Embryonic facial prominence (tissue), 1 donor: ENCODE results near the gene MTCL3.

ENCODE experiments used
- DNase-seq: peaks from one replicate; pipeline ENCODE4 v3.0.0-alpha.2; 2016; ENCODE audit errors: extremely low spot score

MTCL3 gene

DNA sequence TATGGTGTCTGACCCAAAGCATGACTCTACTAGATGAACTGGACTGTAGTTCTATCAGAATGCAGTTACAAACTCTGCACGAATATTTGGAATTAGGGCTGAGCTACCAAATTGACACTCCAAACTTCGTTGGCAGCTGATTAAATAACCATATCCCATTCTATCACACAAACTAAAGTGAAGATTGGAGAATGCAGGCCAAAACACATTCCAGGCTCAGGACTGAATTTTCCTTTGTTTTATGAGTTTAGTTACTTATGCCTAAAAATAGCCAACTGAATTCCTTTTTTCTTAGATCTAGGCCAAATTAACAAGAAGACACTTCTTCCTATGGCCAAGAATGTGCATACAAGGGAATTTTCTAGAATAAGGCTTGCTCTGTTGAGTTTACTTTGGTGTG is 50.2 kb downstream of the MTCL3 start:
- no peak for DNase-seq

DNA sequence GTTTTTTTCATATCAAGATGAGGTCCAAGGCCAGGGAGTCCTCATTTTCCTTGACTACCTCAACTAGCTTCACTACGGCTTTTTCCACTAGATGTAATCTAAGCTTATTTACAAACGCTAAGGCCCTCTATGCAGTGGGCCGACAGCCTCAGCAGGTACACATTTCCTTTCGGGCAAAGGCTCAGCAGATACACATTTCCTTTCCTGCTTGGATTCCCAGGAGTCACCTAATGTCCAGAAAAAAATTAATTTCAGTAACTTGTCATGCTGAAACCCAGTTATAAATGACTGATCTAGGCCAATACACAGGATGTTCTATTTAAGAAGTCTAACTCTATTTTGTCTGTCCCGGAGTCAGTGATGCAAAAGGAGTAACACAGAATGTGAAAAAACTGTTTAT is 52.7 kb downstream of the MTCL3 start:
- DNase-seq, result no peak

DNA sequence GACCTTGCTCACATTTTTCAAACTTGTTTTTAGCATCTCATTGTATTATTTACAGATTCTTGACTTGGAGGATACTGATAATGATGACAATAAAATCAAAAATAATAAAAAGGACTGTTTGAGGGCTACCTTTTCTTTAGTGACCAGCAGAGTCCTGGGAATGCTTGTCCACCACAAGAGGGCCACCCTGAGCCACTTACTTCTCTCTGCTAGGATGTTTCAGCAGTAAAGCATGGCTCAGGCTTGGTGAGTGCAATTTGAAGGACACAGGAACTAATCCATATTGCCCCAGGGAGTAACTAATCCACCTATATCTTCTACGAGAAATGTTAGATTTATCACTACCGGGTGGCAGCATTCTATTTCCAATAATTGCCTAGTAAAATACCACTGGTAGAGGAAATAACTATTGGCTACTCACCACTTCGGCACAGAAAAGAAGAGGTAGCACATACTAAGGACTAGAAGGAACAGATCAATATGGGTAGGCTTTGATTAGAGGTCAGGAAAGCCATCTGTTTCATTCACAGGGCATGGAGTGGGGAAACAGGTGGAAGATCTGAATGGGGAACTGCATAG is 54.2 kb downstream of the MTCL3 start:
- no peak for DNase-seq

DNA sequence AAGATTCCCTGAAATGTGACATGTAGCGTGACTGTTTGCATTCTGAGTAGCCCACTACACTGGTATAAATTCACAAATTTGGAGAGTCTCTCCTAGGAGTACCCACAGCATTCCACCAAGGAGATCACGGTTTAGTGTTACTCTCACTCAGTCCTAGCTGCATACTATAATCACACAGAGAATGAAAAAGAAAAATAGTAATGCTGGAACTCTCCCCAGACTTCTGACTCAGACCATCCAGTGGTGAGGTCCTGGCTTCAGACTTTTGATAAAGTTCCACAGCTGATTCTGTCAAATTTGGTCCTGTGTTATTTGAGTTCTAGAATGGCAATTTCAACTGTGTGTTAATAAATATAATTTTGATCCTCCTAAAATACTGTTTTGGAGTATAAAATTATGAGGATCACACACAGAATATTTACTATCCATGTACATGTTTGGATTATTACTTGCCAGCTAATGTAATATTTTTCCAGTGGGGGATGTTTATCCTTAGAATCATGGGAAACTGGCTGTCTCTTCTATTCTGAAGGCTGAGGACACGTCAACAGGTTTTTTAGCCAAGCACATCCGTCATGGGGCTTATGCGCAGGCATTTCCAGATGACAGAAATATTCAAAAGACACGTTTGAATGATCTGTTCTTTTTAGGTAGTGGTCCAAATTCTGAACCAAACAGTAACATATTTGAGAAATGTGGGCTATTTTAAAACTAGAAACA is 54.8 kb downstream of the MTCL3 start:
- no peak for DNase-seq

DNA sequence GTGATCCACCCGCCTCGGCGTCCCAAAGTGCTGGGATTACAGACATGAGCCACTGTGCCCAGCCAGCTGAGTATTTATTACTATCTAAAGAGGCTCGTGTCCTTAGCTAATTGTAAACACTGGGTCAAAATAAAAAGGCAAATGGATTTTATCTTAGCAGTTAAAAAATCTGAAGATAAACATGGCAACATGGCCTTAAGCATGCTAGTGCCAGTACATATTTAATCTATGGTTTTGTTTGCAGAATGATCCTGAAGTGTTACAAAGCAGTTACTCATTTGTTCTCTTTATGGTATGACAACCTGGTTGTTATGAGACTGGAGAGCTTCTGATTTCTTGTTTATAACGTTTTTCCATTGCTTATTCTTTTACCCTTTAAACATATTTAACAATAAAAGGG is 56.1 kb downstream of the MTCL3 start:
- DNase-seq, result no peak

DNA sequence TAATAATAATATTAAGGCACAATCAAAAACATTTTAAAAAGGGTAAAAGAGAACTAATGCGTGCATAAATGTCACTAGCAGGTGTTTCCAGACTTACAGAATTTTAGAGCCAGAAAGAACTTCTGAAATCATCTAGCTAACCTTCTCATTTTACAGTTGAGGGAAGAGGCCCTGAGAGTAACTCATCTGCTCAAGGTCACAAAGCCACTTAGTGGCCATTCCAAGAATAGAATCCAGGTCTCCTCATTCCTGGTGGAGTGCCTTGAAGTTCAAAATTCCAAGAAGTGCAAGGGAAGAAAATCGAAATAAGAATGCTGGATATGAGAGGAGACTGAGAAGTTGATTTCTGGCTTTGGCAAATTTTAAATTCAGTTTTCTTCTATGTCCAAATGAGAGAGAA is 56.8 kb downstream of the MTCL3 start:
- no peak for DNase-seq

DNA sequence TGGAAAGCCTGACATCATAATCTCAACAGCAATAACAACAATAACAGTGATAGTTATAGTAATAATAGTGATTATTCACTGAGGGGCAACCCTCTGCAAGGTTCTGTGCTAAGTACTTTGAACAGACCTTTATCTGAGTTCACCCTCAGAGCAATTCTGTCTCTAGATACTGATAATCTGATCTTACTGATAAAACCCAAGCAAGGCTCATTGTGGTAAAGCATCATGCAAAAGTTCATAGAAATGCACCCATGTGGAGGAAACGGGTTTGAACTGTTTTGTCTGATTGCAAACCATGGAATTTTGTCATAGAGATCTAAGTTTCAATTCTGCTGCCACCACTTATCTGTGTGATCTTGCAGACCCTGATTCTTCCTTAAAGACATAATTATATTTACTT is 58.7 kb downstream of the MTCL3 start:
- DNase-seq, result no peak

DNA sequence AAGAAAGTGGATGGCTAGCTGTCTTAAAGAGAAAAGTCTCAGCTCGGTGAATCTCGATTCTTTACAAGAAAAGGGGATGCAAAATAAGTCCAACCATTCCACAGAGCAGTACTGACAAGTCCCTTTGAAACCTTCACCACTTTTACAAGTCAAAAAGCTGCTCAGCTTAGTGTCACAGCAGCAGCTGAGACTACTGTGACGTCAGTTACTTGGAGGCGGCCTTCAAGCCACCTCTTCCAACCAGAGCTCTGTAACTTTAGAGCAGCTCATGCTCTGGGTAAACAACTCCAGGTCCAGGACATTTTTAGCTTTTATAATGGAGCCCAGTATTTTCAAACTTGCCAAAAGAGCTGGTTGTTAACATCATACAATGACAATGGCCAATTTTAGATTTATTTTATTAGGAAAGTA is 59.9 kb downstream of the MTCL3 start, which contains the start of gene KIAA0408:
Gene KIAA0408 (minus strand): TSS at position 159 of the 411 bp plus-strand sequence. CDS start 5,408 bp downstream, outside the sequence.
- peak; percentile 36 for DNase-seq

DNA sequence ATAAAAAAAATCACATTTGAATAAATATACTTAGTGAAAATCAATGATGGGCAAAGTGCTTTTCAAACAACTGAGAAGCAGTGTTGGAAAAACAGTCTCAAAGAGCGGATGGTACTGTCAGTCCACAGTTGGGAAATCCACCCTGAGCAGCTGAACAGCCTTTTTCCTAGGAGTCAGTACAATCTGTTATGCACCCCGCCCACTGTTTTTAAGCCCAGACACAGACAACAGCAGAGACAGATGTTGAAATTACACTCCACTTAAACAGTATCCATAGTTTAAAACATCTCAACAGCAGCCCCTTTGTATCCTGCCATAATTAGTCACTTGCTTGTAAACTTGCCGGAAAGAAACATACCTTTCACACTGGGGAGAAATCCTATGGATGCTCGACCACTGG is 60.3 kb downstream of the MTCL3 start:
- no peak for DNase-seq

DNA sequence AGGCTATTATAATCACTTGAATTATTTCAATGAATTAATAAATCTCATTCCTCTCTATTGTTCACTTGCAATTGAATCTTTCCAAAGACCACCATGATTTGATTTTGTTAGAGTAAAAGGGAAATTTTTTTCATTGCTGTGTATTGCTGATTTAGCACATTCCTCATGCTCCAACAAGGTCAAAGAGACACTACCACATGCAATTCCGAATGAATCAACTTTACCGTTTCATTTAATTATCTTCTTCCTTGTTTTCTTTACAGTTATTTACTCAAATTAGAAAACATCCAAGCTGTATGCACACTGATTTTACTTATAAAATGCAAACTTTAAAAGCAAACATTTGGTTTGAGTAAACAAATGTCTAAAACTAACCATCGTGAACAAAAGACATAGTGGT is 60.9 kb downstream of the MTCL3 start:
- no peak for DNase-seq

DNA sequence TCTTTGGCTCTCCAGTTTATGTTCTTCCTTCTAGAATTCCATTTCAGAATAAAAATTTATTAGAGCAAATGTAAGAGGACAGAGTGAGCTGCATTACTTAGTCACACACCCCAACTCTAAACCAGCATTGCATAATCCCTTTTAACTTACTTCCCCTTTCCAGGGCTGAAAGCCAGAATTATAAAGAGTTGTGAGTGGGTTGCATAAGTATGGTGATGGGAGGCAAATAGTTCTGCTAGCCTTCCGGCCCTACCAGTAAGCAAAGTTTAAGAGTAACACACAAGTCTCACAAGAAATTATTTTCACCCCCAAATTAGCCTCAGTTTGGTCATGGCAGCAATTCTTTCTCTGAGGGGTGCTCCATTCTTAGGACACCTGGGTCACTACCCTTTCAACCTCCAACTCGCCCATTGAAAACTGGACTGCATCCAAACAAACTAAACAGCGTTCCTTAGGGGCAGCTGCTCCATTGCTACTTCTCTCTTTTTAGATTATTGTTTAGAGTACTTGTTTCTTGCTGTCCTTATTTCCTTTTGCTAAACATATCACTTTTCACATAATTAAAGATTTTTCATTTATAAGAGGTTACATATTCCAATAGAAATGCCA is 61.6 kb downstream of the MTCL3 start:
- DNase-seq, result no peak

DNA sequence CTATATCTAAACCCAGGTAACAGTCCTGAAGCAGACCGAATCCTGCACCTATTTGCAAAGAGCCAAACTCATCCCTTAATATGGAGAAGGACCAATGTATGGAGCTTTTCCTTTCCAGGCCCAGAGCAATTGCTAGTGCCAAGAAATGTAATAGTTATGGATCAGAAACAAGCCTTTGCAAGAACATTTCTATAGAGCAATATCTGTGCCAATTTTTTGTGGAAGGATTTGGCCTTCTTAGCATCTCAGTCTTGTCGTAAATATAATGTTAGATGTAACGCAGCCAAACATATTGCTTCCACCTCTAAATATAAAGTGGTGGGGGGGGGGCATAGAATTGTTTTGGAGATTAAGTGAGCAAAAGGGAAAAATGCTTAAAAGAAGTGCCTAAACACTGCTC is 62.7 kb downstream of the MTCL3 start:
- no peak for DNase-seq

DNA sequence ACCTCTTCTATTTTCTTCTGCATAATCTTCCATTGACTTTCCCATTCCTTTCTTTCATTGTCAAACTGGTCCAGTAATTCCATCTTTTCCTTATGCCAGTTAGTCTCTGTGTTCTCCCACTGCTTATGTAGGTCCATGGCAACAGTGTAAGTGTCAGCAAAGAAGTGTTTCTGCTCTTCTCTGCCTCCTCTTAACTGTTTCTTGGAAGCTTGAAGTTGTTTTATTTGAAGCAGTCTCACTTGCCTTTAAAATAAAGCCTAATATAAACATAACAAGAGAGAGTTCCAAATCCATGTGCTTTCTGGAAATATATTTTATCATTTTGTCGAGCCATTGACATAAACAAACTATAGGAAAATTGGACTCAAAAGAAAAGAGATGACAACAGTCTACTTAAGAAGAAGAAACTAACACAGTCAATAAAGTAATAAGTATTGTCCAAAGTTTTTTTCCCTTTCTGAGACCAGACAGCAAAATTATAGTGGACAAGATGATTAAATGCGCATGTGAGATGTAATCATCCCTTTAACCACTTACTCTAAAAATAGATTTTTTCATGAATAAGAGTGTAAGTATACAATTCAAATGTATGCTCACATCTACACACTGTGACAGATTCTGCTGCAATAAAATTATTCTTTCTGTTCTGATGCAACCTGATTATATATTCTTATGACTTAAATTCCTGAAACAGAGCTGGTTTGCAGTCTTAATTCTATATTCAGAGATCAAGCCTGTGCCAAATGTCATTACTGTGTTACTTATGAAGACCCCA is 65.1 kb downstream of the MTCL3 start:
- DNase-seq, result no peak

DNA sequence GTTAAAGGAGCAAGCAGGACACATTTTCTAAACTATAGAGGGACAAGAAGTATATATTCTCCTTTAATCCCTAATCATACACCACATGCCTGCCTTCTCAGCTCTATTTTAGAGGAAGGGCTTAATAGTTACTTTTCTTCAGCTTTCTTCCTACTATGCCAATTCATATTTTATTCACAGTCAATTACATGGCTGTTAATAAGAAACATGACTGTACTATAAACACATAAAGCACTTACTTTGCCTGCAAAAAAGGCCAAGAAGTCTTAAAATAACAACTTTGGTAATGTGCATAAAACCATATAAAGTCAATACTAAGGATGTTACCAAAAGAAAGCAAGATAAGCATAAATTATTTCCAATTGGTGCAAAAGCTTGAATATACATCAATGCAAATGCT is 66.3 kb downstream of the MTCL3 start:
- DNase-seq, result no peak

DNA sequence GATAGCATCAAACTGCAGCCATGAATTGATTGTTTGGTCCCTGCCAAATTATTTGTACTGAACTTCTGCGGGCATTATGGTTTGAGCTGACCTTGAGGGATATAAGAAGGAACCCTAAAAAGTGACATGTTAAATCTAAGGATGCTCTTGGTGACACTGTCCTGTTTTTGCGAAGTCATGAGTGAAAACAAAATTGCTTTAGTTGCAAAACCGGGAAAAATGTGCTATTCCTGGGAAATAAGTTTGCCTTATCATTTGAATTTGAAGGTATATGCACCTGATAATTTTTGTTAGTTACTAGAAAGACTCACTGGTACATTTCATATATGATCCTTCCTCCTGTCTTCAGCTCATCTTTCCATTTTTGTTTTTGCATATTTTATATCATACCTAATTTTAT is 67.7 kb downstream of the MTCL3 start:
- no peak for DNase-seq

DNA sequence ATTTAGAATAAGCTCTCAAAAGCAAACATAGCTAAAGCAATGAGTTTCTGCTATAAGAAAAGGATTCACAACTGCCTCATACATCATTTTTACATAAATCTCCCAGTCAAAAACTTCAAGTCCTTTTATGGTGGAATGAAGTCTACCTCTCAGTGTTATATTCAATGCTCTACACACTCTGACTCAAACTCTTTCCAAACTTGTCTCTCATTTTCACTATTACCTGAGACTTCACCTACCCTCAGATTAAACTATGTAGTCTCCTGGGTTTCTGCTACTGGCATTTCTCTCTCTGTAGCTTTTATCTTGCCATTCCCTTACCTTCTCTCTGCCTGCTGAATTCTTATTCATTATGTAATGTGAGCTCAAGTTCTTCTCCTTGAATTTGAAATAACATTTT is 71.4 kb downstream of the MTCL3 start:
- no peak for DNase-seq

DNA sequence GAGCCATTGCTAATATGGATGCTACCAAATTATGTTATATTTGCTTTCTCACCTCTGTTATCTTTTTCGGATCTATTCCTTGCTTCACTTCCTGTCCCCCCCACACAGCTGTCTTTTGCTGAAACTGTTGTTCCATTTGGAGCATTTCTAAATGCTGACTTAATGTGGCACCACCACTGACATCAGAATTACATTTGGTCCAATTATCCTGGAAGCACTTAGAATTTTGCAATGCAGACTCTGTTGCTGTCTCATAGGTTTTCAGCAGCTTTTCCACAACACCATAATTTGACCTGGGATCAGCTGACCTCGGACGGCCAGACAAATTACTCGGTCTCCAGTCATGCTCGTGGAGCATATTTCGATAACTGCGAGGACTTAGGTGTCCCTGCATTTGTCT is 72.8 kb downstream of the MTCL3 start:
- no peak for DNase-seq

DNA sequence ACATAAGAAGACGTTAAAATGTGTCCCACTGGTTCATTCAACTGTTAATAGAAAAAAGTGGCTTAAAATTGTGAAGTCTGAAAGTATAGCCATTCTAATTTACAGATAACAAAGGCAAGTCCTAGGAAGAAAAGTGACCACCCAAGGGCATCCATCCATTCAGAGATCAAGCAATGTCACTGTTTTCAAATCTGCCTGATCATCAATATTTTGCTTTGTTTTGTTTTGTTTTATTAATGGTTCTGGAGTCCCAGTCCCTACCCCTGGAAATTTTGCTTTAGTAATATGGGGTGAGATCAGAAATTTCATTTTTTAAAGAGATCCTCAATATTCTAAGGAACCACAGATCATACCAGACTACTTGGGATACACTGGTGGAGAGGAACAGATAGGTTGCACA is 77.3 kb downstream of the MTCL3 start:
- DNase-seq, result no peak

DNA sequence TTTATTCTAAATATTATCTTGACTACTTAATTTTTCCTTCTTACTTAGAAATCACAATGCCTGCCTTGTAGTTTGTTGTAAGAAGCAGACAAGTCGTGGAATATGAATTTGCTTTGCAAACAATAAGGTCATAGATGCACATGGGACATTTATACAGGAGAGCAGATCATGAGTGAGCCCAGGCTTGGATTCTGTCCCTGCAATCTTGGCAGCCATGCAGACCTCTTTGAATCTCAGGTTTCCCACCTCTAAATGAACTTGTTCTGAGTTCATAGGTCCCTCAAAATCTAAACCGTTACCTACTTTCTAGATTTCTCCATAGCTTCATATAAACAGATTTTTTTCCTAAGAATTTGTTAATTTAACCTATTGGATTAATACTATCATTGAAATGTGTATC is 79.4 kb downstream of the MTCL3 start:
- no peak for DNase-seq

DNA sequence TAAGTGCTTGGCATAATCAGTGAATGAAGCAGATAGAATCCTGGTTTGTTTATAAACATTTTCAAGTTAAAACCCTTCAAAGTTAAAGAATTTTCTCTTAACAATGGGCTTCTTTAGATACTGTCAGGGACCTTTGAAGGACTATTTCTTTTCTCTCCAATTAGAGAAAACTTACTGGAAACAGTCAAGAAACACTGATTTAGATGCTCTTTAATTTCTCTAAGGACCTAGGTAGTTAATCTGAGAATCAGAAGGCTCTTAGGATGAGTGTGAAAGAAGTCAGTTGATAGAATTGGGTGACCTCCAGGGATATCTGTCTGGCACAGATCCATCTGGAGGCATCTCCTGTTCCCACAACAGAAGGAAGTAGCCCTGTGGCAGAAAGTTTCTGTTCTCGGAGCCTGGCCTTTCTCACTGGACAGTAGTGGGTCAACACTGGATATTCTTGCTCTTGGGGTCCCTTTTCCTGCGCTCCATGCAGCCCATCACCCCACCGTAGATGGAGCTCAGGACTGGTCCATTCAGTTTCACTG is 82.5 kb downstream of the MTCL3 start:
- DNase-seq, result no peak

DNA sequence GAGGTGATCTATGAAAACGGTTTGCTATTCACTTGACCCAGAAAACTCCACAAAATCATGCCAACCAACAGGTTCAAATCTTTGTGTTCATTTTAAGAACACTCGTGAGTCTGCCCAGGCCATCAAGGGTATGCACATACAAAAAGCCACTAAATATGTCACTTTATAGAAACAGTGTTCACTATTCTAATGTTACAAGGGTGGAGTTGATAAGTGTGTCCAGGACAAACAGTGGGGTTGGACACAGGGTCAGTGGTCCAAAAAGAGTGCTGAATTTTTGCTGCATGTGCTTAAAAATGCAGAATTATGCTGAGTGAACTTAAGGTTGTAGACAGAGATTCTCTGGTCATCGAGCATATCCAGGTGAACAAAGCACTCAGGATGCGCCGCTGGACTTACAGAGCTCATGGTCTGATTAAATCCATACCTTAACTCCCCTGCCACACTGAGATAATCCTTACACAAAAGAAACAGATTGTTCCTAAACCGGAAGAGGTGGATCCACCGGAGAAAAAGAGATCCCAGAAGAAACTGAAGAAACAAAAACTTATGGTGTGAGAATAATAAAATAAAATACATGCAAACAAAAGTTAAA is 83.4 kb downstream of the MTCL3 start:
- no peak for DNase-seq

DNA sequence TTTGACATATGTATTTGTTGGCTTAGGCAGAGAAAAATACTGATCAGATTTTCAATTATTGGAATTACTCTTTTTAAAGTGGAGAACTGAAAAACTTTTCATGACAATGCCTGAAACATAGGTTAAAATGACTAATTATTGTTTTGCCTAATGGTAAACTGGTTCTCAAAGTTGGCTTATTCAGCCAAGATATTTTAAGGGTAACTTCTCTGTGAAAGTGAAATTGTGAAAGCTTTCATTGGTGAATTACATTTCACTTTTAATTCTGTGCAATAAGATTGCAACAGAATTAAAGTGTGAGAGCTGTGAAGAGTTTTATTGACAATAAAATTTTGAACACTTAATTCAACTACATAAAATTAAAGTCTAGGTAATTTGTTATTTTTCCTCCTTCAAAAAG is 84.5 kb downstream of the MTCL3 start:
- no peak for DNase-seq
